Astrocyte (in vitro differentiated cells and primary cell): ENCODE data around the gene CD200. TPM values are rescaled to one million over a fixed set of nuclear protein-coding genes. Genes with fewer than 3 reads are reported as not detected.

Experiments
- DNase-seq: peaks from one replicate; pipeline ENCODE4 v3.0.0-alpha.2; 2010; ENCODE audit warnings: low read depth
- FAIRE-seq: peaks from 2 replicates; lab custom pipeline; 2011; peaks lifted over from hg19 to GRCh38; lab: Jason Lieb, UNC
- H2AFZ ChIP-seq: 2 replicates; pipeline ENCODE4 v1.6.0; 2012; ENCODE audit warnings: low read depth, low read length, inconsistent platforms
- H3K27ac ChIP-seq: 2 replicates; pipeline ENCODE4 v1.5.1; 2011; ENCODE audit warnings: low read depth, low read length, inconsistent platforms
- H3K27me3 ChIP-seq: 2 replicates; pipeline ENCODE4 v1.6.0; 2011; ENCODE audit warnings: low read length, inconsistent platforms; ENCODE audit not compliant: insufficient read depth
- H3K36me3 ChIP-seq: 2 replicates; pipeline ENCODE4 v1.5.1; 2011; ENCODE audit warnings: low read length, inconsistent platforms; ENCODE audit not compliant: insufficient read depth
- H3K4me1 ChIP-seq: 2 replicates; pipeline ENCODE4 v1.5.1; 2011; ENCODE audit warnings: low read length, inconsistent platforms; ENCODE audit not compliant: insufficient read depth
- H3K4me2 ChIP-seq: 2 replicates; pipeline ENCODE4 v1.6.0; 2012; ENCODE audit warnings: low read length, inconsistent platforms
- H3K4me3 ChIP-seq: 2 replicates; pipeline ENCODE4 v1.5.1; 2011; ENCODE audit warnings: low read depth, mild to moderate bottlenecking, low read length, inconsistent platforms; ENCODE audit not compliant: insufficient read depth
- H3K79me2 ChIP-seq: 2 replicates; pipeline ENCODE4 v1.6.0; 2012; ENCODE audit warnings: mild to moderate bottlenecking, low read length, inconsistent platforms; ENCODE audit not compliant: insufficient read depth
- H3K9ac ChIP-seq: 2 replicates; pipeline ENCODE4 v1.6.0; 2012; ENCODE audit warnings: mild to moderate bottlenecking, low read length, inconsistent platforms
- H3K9me3 ChIP-seq: 2 replicates; pipeline ENCODE4 v1.5.1; 2012; ENCODE audit warnings: low read depth, mild to moderate bottlenecking, low read length, inconsistent platforms; ENCODE audit not compliant: insufficient read depth
- H4K20me1 ChIP-seq: 2 replicates; pipeline ENCODE4 v1.6.0; 2012; ENCODE audit warnings: low read length, inconsistent platforms; ENCODE audit not compliant: insufficient read depth
- H3K27ac Mint-ChIP-seq: one replicate; pipeline ENCODE4 v1.8.0; 2021; ENCODE audit warnings: mild to moderate bottlenecking, mixed read lengths; ENCODE audit not compliant: unreplicated experiment
- H3K27me3 Mint-ChIP-seq: one replicate; pipeline ENCODE4 v1.8.0; 2021; ENCODE audit warnings: low read depth, mixed read lengths; ENCODE audit not compliant: unreplicated experiment
- H3K36me3 Mint-ChIP-seq: one replicate; pipeline ENCODE4 v1.8.0; 2021; ENCODE audit warnings: low read depth, mixed read lengths; ENCODE audit not compliant: unreplicated experiment
- H3K4me1 Mint-ChIP-seq: one replicate; pipeline ENCODE4 v1.8.0; 2021; ENCODE audit warnings: low read depth, mixed read lengths; ENCODE audit not compliant: unreplicated experiment
- H3K4me3 Mint-ChIP-seq: one replicate; pipeline ENCODE4 v1.8.0; 2021; ENCODE audit warnings: mild to moderate bottlenecking, moderate library complexity, mixed read lengths; ENCODE audit not compliant: unreplicated experiment
- H3K9me3 Mint-ChIP-seq: one replicate; pipeline ENCODE4 v1.8.0; 2021; ENCODE audit warnings: mild to moderate bottlenecking, mixed read lengths; ENCODE audit not compliant: unreplicated experiment
- CTCF ChIP-seq: IDR thresholded peaks from 2 replicates; pipeline ENCODE4 v1.5.1; 2011; ENCODE audit warnings: low read depth, mild to moderate bottlenecking, inconsistent platforms, low read length, moderate library complexity; ENCODE audit not compliant: insufficient read depth
- EZH2 ChIP-seq: IDR thresholded peaks from 2 replicates; pipeline ENCODE4 v1.6.1; 2012; ENCODE audit warnings: mild to moderate bottlenecking, low read length, inconsistent platforms; ENCODE audit not compliant: insufficient read depth
- total RNA-seq: library from RNA; stranded (reverse); gene quantifications from 2 replicates; pipeline ENCODE4 v1.2.1, GENCODE V29; 2021

Gene CD200
- total RNA-seq, 1 donor from 2014 or later, result 11.1 TPM

GRCh38 chr3:112354642-112355306 lies 21.8 kb downstream of the CD200 start:
- Histone ChIP-seq H3K4me3 (no peak overlapping the region), H3K4me1 (peaks cover 4% of the 10 kb centered on the region), H3K9ac (no peak overlapping the region), H4K20me1 (no peaks in the 10 kb centered on the region), H3K36me3 (no peaks in the 10 kb centered on the region), H2AFZ (no peak overlapping the region), H3K27me3 (no peaks in the 10 kb centered on the region), H3K9me3 (no peaks in the 10 kb centered on the region), H3K27ac (no peak overlapping the region), H3K79me2 (no peaks in the 10 kb centered on the region), H3K4me2 (no peak overlapping the region)
- DNase-seq, result no peak
- Mint-ChIP-seq H3K27ac (no peak overlapping the region), H3K27me3 (no peaks in the 10 kb centered on the region), H3K9me3 (no peaks in the 10 kb centered on the region), H3K36me3 (peaks cover 4% of the 10 kb centered on the region), H3K4me3 (no peak overlapping the region), H3K4me1 (peaks cover 17% of the 10 kb centered on the region)
- TF ChIP-seq EZH2, result no peak
- no peak for TF ChIP-seq CTCF
- no peak for FAIRE-seq

GRCh38 chr3:112355307-112355687 lies 22.3 kb downstream of the CD200 start:
- Histone ChIP-seq H3K9me3 (no peaks in the 10 kb centered on the region), H3K79me2 (no peaks in the 10 kb centered on the region), H3K9ac (no peak overlapping the region), H4K20me1 (no peaks in the 10 kb centered on the region), H3K36me3 (no peaks in the 10 kb centered on the region), H3K27ac (no peak overlapping the region), H3K4me1 (peaks cover 4% of the 10 kb centered on the region), H3K4me3 (no peak overlapping the region), H2AFZ (no peak overlapping the region), H3K27me3 (no peaks in the 10 kb centered on the region), H3K4me2 (no peak overlapping the region)
- H3K4me1 Mint-ChIP-seq, result peaks cover 17% of the 10 kb centered on the region
- no peak overlapping the region for H3K27ac Mint-ChIP-seq
- no peak overlapping the region for H3K4me3 Mint-ChIP-seq
- TF ChIP-seq EZH2, result no peak
- TF ChIP-seq CTCF, result no peak
- no peaks in the 10 kb centered on the region for H3K27me3 Mint-ChIP-seq
- H3K9me3 Mint-ChIP-seq, result no peaks in the 10 kb centered on the region
- DNase-seq (no peak), FAIRE-seq (no peak)
- peaks cover 4% of the 10 kb centered on the region for H3K36me3 Mint-ChIP-seq
